SK-N-SH (cell line): ENCODE measurements around the gene SRRM2. TPM values are rescaled to one million over a fixed set of nuclear protein-coding genes. Genes with fewer than 3 reads are reported as not detected.

Experiments
- CTCF ChIA-PET: fragments of 300-600, 350-600 bp; formaldehyde crosslinking; extraction: SDS; loops from one replicate; lab custom pipeline; 2021; lab: Yijun Ruan, JAX
- POLR2A ChIA-PET: fragments of 350-600 bp; sonication (Branson Sonifier 250); formaldehyde crosslinking; extraction: SDS; loops from one replicate; lab custom pipeline; 2020; ENCODE audit warnings: antibody characterized with exemption, inconsistent platforms; lab: Yijun Ruan, JAX
- DNase-seq: peaks from one replicate; pipeline ENCODE4 v3.0.0; 2012
- H2AFZ ChIP-seq: fragments of 200-600 bp; sonication (generic); 2 replicates; pipeline ENCODE4 v1.8.1; 2016; ENCODE audit warnings: antibody characterized with exemption, mild to moderate bottlenecking, low read depth
- H3F3A ChIP-seq: fragments of 200-600 bp; sonication (generic); replicated peaks from 2 replicates; pipeline ENCODE3; 2016; ENCODE audit warnings: antibody characterized with exemption, mild to moderate bottlenecking; ENCODE audit not compliant: insufficient read depth
- H3K27ac ChIP-seq, 2 experiments: fragments of 200-500 bp in 1 of 2; fragments of 200-600 bp in 1 of 2; sonication (Bioruptor generic) in 1 of 2; sonication (generic), shearing (Covaris generic) in 1 of 2; 2 replicates each; pipeline versions ENCODE4 v1.5.1 to v1.6.1; 2014 to 2016; ENCODE audit warnings: low read depth in 2 of 2, inconsistent platforms in 1 of 2, low read length in 1 of 2, mild to moderate bottlenecking in 1 of 2, mixed read lengths in 1 of 2
- H3K27me3 ChIP-seq: fragments of 200-600 bp; sonication (generic), shearing (Covaris generic); 2 replicates; pipeline ENCODE4 v1.6.1; 2016; ENCODE audit warnings: mixed run types; ENCODE audit not compliant: insufficient read depth
- H3K36me3 ChIP-seq, 2 experiments: fragments of 200-500 bp in 1 of 2; fragments of 200-600 bp in 1 of 2; sonication (Bioruptor generic) in 1 of 2; sonication (generic) in 1 of 2; replicated peaks in 1 of 2; 2 replicates each; pipeline versions ENCODE3 to v1.5.1; 2014 to 2016; ENCODE audit warnings: low read length in 1 of 2, mild to moderate bottlenecking in 1 of 2; ENCODE audit not compliant: insufficient read depth in 2 of 2, control insufficient read depth in 1 of 2
- H3K4me1 ChIP-seq, 2 experiments: fragments of 200-500 bp in 1 of 2; fragments of 200-600 bp in 1 of 2; sonication (Bioruptor generic) in 1 of 2; sonication (generic), shearing (Covaris generic) in 1 of 2; 2 replicates each; pipeline versions ENCODE4 v1.5.1 to v1.6.1; 2014 to 2016; ENCODE audit warnings: low read depth in 1 of 2, low read length in 1 of 2, mixed run types in 1 of 2; ENCODE audit not compliant: insufficient read depth in 2 of 2, control insufficient read depth in 1 of 2
- H3K4me2 ChIP-seq: fragments of 200-600 bp; sonication (generic), shearing (Covaris generic); 2 replicates; pipeline ENCODE4 v1.6.1; 2017; ENCODE audit warnings: mixed run types
- H3K4me3 ChIP-seq, 2 experiments: fragments of 200-500 bp in 1 of 2; fragments of 200-600 bp in 1 of 2; sonication (Bioruptor generic) in 1 of 2; sonication (generic), shearing (Covaris generic) in 1 of 2; 2 replicates each; pipeline versions ENCODE4 v1.5.1 to v1.8.1; 2014 to 2016; ENCODE audit warnings: low read depth in 2 of 2, inconsistent platforms in 1 of 2, low read length in 1 of 2, mild to moderate bottlenecking in 1 of 2, mixed read lengths in 1 of 2, moderate library complexity in 1 of 2
- H3K79me2 ChIP-seq: fragments of 200-600 bp; sonication (generic); 2 replicates; pipeline ENCODE4 v1.8.1; 2017; ENCODE audit warnings: mild to moderate bottlenecking; ENCODE audit not compliant: insufficient read depth
- H3K9ac ChIP-seq: fragments of 200-600 bp; sonication (generic); 2 replicates; pipeline ENCODE4 v1.6.1; 2017; ENCODE audit warnings: mixed run types
- H3K9me2 ChIP-seq: fragments of 200-600 bp; sonication (generic); 2 replicates; pipeline ENCODE4 v1.6.1; 2017; ENCODE audit warnings: mixed run types
- H3K9me3 ChIP-seq: fragments of 200-600 bp; sonication (generic); 2 replicates; pipeline ENCODE4 v1.6.1; 2017; ENCODE audit warnings: mixed run types, mild to moderate bottlenecking, moderate library complexity
- H4K20me1 ChIP-seq: fragments of 200-600 bp; sonication (generic); 2 replicates; pipeline ENCODE4 v1.6.1; 2017; ENCODE audit warnings: mild to moderate bottlenecking, mixed run types; ENCODE audit not compliant: insufficient read depth
- CHD2 ChIP-seq: fragments of 150-350 bp; IDR thresholded peaks from 2 replicates; pipeline ENCODE4 v1.6.1; 2018; ENCODE audit warnings: low read length; ENCODE audit not compliant: partially characterized antibody
- CTCF ChIP-seq: fragments of 200-600 bp; sonication (generic); IDR thresholded peaks from 2 replicates; pipeline ENCODE4 v1.6.1; 2017; ENCODE audit warnings: antibody characterized with exemption, mild to moderate bottlenecking, moderate library complexity
- MXI1 ChIP-seq: IDR thresholded peaks from 2 replicates; pipeline ENCODE4 v1.6.1; 2012; ENCODE audit warnings: mild to moderate bottlenecking, low read depth, low read length, improper control_type of control experiment
- NRF1 ChIP-seq: IDR thresholded peaks from 2 replicates; pipeline ENCODE4 v1.6.1; 2012; ENCODE audit warnings: low read depth, mild to moderate bottlenecking, low read length
- POLR2AphosphoS5 ChIP-seq: IDR thresholded peaks from 2 replicates; pipeline ENCODE4 v1.6.1; 2012; ENCODE audit warnings: low read depth, low read length
- RXRA ChIP-seq: IDR thresholded peaks from 2 replicates; pipeline ENCODE4 v1.4.0; 2012; ENCODE audit warnings: low read depth, mild to moderate bottlenecking, borderline replicate concordance
- ZBTB33 ChIP-seq: IDR thresholded peaks from 2 replicates; pipeline ENCODE4 v1.4.0; 2012; ENCODE audit warnings: low read depth, borderline replicate concordance
- WGBS: methylation state at CpG from one replicate; pipeline ENCODE4 v1.1.6; 2017; ENCODE audit warnings: low lambda C conversion rate; 5-methylcytosine and 5-hydroxymethylcytosine counted together
- polyA plus RNA-seq, 3 experiments: library from polyadenylated mRNA; depleted of rRNA; stranded (reverse); fragments of >200 nt; gene quantifications; 2 replicates each; pipeline ENCODE4 v1.2.3, GENCODE V29; 2012

Gene SRRM2
- polyA plus RNA-seq, 1 of the 3 experiments (the other 2 are of a cell fraction): 143 TPM

- no peaks in the 10 kb centered on the region for H3K9me2 ChIP-seq
- ChIA-PET CTCF (interaction anchor here (1.5 kb wide), 1 partner anchor 119 kb away, joined by 3 read pairs; no protein-coding TSS in a partner anchor), POLR2A (interaction anchor here (0.9 kb wide), 1 partner anchor 22 kb away, joined by 3 read pairs; the partner anchor contains the start of gene KCTD5)
- H3K9me3 ChIP-seq: no peaks in the 10 kb centered on the region
- H3K27ac ChIP-seq: no peak overlapping the region
- 0 out of 2 replicates have a peak, but pooled peaks cover 4% of the 10 kb centered on the region for H3K79me2 ChIP-seq
- no peaks in the 10 kb centered on the region for H3K27me3 ChIP-seq
- H4K20me1 ChIP-seq: no peaks in the 10 kb centered on the region
- H2AFZ ChIP-seq: no peak overlapping the region
- peaks cover 0 to 75% of the 10 kb centered on the region in 2 experiments for H3K36me3 ChIP-seq
- H3K4me1 ChIP-seq: no peaks in the 10 kb centered on the region
- 95% methylated on average over 14 of the region's 33 CpGs for WGBS
- H3K4me2 ChIP-seq: no peak overlapping the region
- H3K9ac ChIP-seq: no peak overlapping the region
- no peak overlapping the region for H3K4me3 ChIP-seq
- no peak for DNase-seq
- H3F3A ChIP-seq: no peaks in the 10 kb centered on the region
- TF ChIP-seq RXRA: no peak
- no peak for TF ChIP-seq CTCF
- TF ChIP-seq POLR2AphosphoS5: no peak
- TF ChIP-seq CHD2: no peak
Measured at GRCh38 chr16:2704166-2704982, 48.1 kb upstream of the SRRM2 start.

GRCh38 chr16:2704983-2705275 lies 47.5 kb upstream of the SRRM2 start:
- Histone ChIP-seq H2AFZ (no peak overlapping the region), H3K4me1 (no peaks in the 10 kb centered on the region), H3F3A (no peaks in the 10 kb centered on the region), H3K27ac (no peak overlapping the region), H3K79me2 (0 out of 2 replicates have a peak, but pooled peaks cover 4% of the 10 kb centered on the region), H3K9me2 (no peaks in the 10 kb centered on the region), H3K4me3 (no peak overlapping the region), H3K9me3 (no peaks in the 10 kb centered on the region), H4K20me1 (no peaks in the 10 kb centered on the region), H3K27me3 (no peaks in the 10 kb centered on the region), H3K9ac (no peak overlapping the region), H3K36me3 (peaks cover 0 to 74% of the 10 kb centered on the region in 2 experiments), H3K4me2 (no peak overlapping the region)
- TF ChIP-seq MXI1 (no peak), NRF1 (no peak), ZBTB33 (no peak)
- no peak for DNase-seq
- POLR2A ChIA-PET: no interaction called here
- CTCF ChIA-PET: no interaction called here
- WGBS: no CpG with 5 or more reads among the region's 14 CpGs
